ENCODE data around the gene ZNF385D. TPM values are rescaled to one million over a fixed set of nuclear protein-coding genes. Genes with fewer than 3 reads are reported as not detected.

Gene ZNF385D
- total RNA-seq, 1 experiment from 2014 or later = not detected

- Mint-ChIP-seq H3K27ac (ENCODE audit: unreplicated experiment) (no peak overlapping the region), H3K27me3 (ENCODE audit: insufficient read depth, unreplicated experiment) (no peaks in the 10 kb centered on the region), H3K9me3 (ENCODE audit: unreplicated experiment) (no peaks in the 10 kb centered on the region), H3K36me3 (ENCODE audit: insufficient read depth, unreplicated experiment) (no peaks in the 10 kb centered on the region), H3K4me1 (ENCODE audit: low read depth, unreplicated experiment) (no peaks in the 10 kb centered on the region), H3K4me3 (ENCODE audit: unreplicated experiment) (no peak overlapping the region)
- no peaks in the 10 kb centered on the region for H3K27me3 ChIP-seq (replicated peaks; ENCODE audit: control insufficient read depth, insufficient read depth, low read length)
- no peak overlapping the region for H3K4me3 ChIP-seq (ENCODE audit: low read depth, low read length)
- no peak for TF ChIP-seq CTCF (IDR thresholded peaks at IDR 0.05; ENCODE audit: insufficient read depth in 1 of 2, low read depth in 1 of 2, low read length in 1 of 2, severe bottlenecking in 1 of 2, unreplicated experiment in 1 of 2)
- ChIA-PET CTCF (no interaction called here), POLR2A (no interaction called here)
- no peaks in the 10 kb centered on the region for H3K36me3 ChIP-seq (ENCODE audit: control insufficient read depth, insufficient read depth, low read length)
- no peaks in the 10 kb centered on the region for H3K4me1 ChIP-seq
- no peak for DNase-seq
- intact Hi-C loops (cut with micrococcal nuclease; ENCODE audit: unreplicated experiment) = no loop called here
- no peaks in the 10 kb centered on the region for H3K9me3 ChIP-seq
- no TSS peak for BruUV-seq (replicated peaks)
Measured at GRCh38 chr3:21654241-21654640, 96.8 kb downstream of the ZNF385D start.

- Histone ChIP-seq H3K9me3 (no peaks in the 10 kb centered on the region), H3K4me1 (no peaks in the 10 kb centered on the region), H3K27me3 (replicated peaks; ENCODE audit: control insufficient read depth, insufficient read depth, low read length) (no peaks in the 10 kb centered on the region), H3K36me3 (ENCODE audit: control insufficient read depth, insufficient read depth, low read length) (no peaks in the 10 kb centered on the region), H3K4me3 (ENCODE audit: low read depth, low read length) (no peak overlapping the region)
- H3K4me3 Mint-ChIP-seq (ENCODE audit: unreplicated experiment) = no peak overlapping the region
- DNase-seq = no peak
- H3K9me3 Mint-ChIP-seq (ENCODE audit: unreplicated experiment) = no peaks in the 10 kb centered on the region
- CTCF ChIA-PET = no interaction called here
- POLR2A ChIA-PET = no interaction called here
- no peaks in the 10 kb centered on the region for H3K27me3 Mint-ChIP-seq (ENCODE audit: insufficient read depth, unreplicated experiment)
- BruUV-seq (replicated peaks) = no TSS peak
- intact Hi-C loops (cut with micrococcal nuclease; ENCODE audit: unreplicated experiment) = no loop called here
- TF ChIP-seq CTCF (IDR thresholded peaks at IDR 0.05; ENCODE audit: insufficient read depth in 1 of 2, low read depth in 1 of 2, low read length in 1 of 2, severe bottlenecking in 1 of 2, unreplicated experiment in 1 of 2) = no peak
- no peaks in the 10 kb centered on the region for H3K36me3 Mint-ChIP-seq (ENCODE audit: insufficient read depth, unreplicated experiment)
- no peak overlapping the region for H3K27ac Mint-ChIP-seq (ENCODE audit: unreplicated experiment)
- H3K4me1 Mint-ChIP-seq (ENCODE audit: low read depth, unreplicated experiment) = no peaks in the 10 kb centered on the region
Measured at GRCh38 chr3:21649519-21649918, 101.5 kb downstream of the ZNF385D start.

GRCh38 chr3:21647961-21648360, 103.0 kb downstream of the ZNF385D start:
- Histone ChIP-seq H3K4me3 (ENCODE audit: low read depth, low read length) (no peak overlapping the region), H3K4me1 (no peaks in the 10 kb centered on the region), H3K27me3 (replicated peaks; ENCODE audit: control insufficient read depth, insufficient read depth, low read length) (no peaks in the 10 kb centered on the region), H3K9me3 (no peaks in the 10 kb centered on the region), H3K36me3 (ENCODE audit: control insufficient read depth, insufficient read depth, low read length) (no peaks in the 10 kb centered on the region)
- no peaks in the 10 kb centered on the region for H3K4me1 Mint-ChIP-seq (ENCODE audit: low read depth, unreplicated experiment)
- ChIA-PET CTCF (no interaction called here), POLR2A (no interaction called here)
- H3K27ac Mint-ChIP-seq (ENCODE audit: unreplicated experiment) = no peak overlapping the region
- no peaks in the 10 kb centered on the region for H3K27me3 Mint-ChIP-seq (ENCODE audit: insufficient read depth, unreplicated experiment)
- no peaks in the 10 kb centered on the region for H3K36me3 Mint-ChIP-seq (ENCODE audit: insufficient read depth, unreplicated experiment)
- BruUV-seq (replicated peaks) = no TSS peak
- no peaks in the 10 kb centered on the region for H3K9me3 Mint-ChIP-seq (ENCODE audit: unreplicated experiment)
- H3K4me3 Mint-ChIP-seq (ENCODE audit: unreplicated experiment) = no peak overlapping the region
- intact Hi-C loops (cut with micrococcal nuclease; ENCODE audit: unreplicated experiment) = no loop called here
- no peak for DNase-seq
- no peak for TF ChIP-seq CTCF (IDR thresholded peaks at IDR 0.05; ENCODE audit: insufficient read depth in 1 of 2, low read depth in 1 of 2, low read length in 1 of 2, severe bottlenecking in 1 of 2, unreplicated experiment in 1 of 2)

Measured in Caco-2 (cell line).